ENCODE data around the gene CFAP299.

The CFAP299 gene

GRCh38 chr4:80498725-80499124, 163.2 kb downstream of the CFAP299 start:
- Histone ChIP-seq H2AFZ (ENCODE audit: low read length) (no peak overlapping the region), H3K9me3 (ENCODE audit: low read length) (peaks cover 19% of the 10 kb centered on the region), H3K4me2 (ENCODE audit: low read length) (no peak overlapping the region), H3K27me3 (ENCODE audit: insufficient read depth, low read length) (no peaks in the 10 kb centered on the region), H3F3A (ENCODE audit: insufficient read depth, low read length) (peaks cover 5% of the 10 kb centered on the region; the same call in 1 of the 2 replicates), H3K36me3 (ENCODE audit: insufficient read depth, low read length) (peaks cover 37% of the 10 kb centered on the region), H3K9me2 (ENCODE audit: low read depth, low read length) (no peaks in the 10 kb centered on the region), H3K79me2 (ENCODE audit: insufficient read depth, low read length) (no peaks in the 10 kb centered on the region), H3K4me1 (ENCODE audit: insufficient read depth, low read length, severe bottlenecking) (peaks cover 19% of the 10 kb centered on the region), H3K4me3 (ENCODE audit: low read depth, low read length, poor library complexity, severe bottlenecking) (no peak overlapping the region), H3K27ac (ENCODE audit: low read depth, low read length, poor library complexity, severe bottlenecking) (no peak overlapping the region), H3K9ac (ENCODE audit: low read length) (no peak overlapping the region), H4K20me1 (ENCODE audit: insufficient read depth, low read length) (no peaks in the 10 kb centered on the region)
- TF ChIP-seq EZH2 (IDR thresholded peaks at IDR 0.05; ENCODE audit: borderline replicate concordance, low read length) (no peak), CTCF (IDR thresholded peaks at IDR 0.05; ENCODE audit: low read length) (no peak)

GRCh38 chr4:80500613-80501012, 165.1 kb downstream of the CFAP299 start:
- H2AFZ ChIP-seq (ENCODE audit: low read length): peak overlapping the region; percentile 98; the same call in 1 of the 2 replicates
- H3K79me2 ChIP-seq (ENCODE audit: insufficient read depth, low read length): no peaks in the 10 kb centered on the region
- peaks cover 16% of the 10 kb centered on the region for H3K9me3 ChIP-seq (ENCODE audit: low read length)
- H3K4me3 ChIP-seq (ENCODE audit: low read depth, low read length, poor library complexity, severe bottlenecking): peak overlapping the region; percentile 9
- H3K9ac ChIP-seq (ENCODE audit: low read length): 0 out of 2 replicates have a peak overlapping the region, but pooled peaks have one; percentile 17
- peaks cover 24% of the 10 kb centered on the region for H3K4me1 ChIP-seq (ENCODE audit: insufficient read depth, low read length, severe bottlenecking)
- H3K9me2 ChIP-seq (ENCODE audit: low read depth, low read length): no peaks in the 10 kb centered on the region
- H3K4me2 ChIP-seq (ENCODE audit: low read length): peak overlapping the region; percentile 39; the same call in 1 of the 2 replicates
- H3F3A ChIP-seq (ENCODE audit: insufficient read depth, low read length): peaks cover 5% of the 10 kb centered on the region; the same call in 1 of the 2 replicates
- no peak for TF ChIP-seq EZH2 (IDR thresholded peaks at IDR 0.05; ENCODE audit: borderline replicate concordance, low read length)
- TF ChIP-seq CTCF (IDR thresholded peaks at IDR 0.05; ENCODE audit: low read length): no peak
- H3K36me3 ChIP-seq (ENCODE audit: insufficient read depth, low read length): peaks cover 26% of the 10 kb centered on the region
- no peaks in the 10 kb centered on the region for H3K27me3 ChIP-seq (ENCODE audit: insufficient read depth, low read length)
- H3K27ac ChIP-seq (ENCODE audit: low read depth, low read length, poor library complexity, severe bottlenecking): peak overlapping the region; percentile 71
- no peaks in the 10 kb centered on the region for H4K20me1 ChIP-seq (ENCODE audit: insufficient read depth, low read length)

GRCh38 chr4:80507077-80507476, 171.5 kb downstream of the CFAP299 start:
- peaks cover 6% of the 10 kb centered on the region; the same call in 1 of the 2 replicates for H3K36me3 ChIP-seq (ENCODE audit: insufficient read depth, low read length)

More at GRCh38 chr4:80507077-80507476, 171.5 kb downstream of the CFAP299 start:
- Histone ChIP-seq H3K9me2 (ENCODE audit: low read depth, low read length) (no peaks in the 10 kb centered on the region), H3K9me3 (ENCODE audit: low read length) (no peaks in the 10 kb centered on the region), H4K20me1 (ENCODE audit: insufficient read depth, low read length) (no peaks in the 10 kb centered on the region), H3K4me1 (ENCODE audit: insufficient read depth, low read length, severe bottlenecking) (peaks cover 42% of the 10 kb centered on the region), H3K4me2 (ENCODE audit: low read length) (no peak overlapping the region), H3K27me3 (ENCODE audit: insufficient read depth, low read length) (no peaks in the 10 kb centered on the region), H3K27ac (ENCODE audit: low read depth, low read length, poor library complexity, severe bottlenecking) (peak overlapping the region; percentile 71), H3K79me2 (ENCODE audit: insufficient read depth, low read length) (no peaks in the 10 kb centered on the region), H3F3A (ENCODE audit: insufficient read depth, low read length) (no peaks in the 10 kb centered on the region), H2AFZ (ENCODE audit: low read length) (no peak overlapping the region), H3K9ac (ENCODE audit: low read length) (no peak overlapping the region; the same call in 1 of the 2 replicates), H3K4me3 (ENCODE audit: low read depth, low read length, poor library complexity, severe bottlenecking) (no peak overlapping the region)
- TF ChIP-seq EZH2 (IDR thresholded peaks at IDR 0.05; ENCODE audit: borderline replicate concordance, low read length) (no peak), CTCF (IDR thresholded peaks at IDR 0.05; ENCODE audit: low read length) (no peak)
